Glomerular visceral epithelial cell (primary cell): Measurements from ENCODE around the gene SCN1A.

Source experiments
- DNase-seq: peaks from one replicate; pipeline ENCODE4 v3.0.0-alpha.2; 2016; ENCODE audit errors: extremely low spot score

The SCN1A gene

DNA sequence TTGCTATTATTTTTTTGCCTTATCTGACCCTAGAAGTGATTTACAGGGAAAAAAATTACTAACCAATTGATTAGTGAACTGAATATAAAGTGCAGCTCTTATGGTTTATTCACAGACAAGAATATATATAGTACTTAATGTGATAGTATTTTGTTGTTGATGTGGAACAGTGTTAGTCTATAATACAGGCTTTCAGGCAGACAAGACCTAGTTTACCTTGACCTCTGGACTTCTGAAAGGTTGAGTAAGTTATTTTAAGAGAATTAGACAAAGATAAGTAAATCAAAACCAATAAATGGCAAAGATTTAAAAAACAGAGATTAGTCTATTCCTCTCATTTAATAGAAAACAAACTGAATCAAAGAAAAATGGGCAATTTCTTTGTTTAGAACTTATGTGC lies 46.0 kb downstream of the SCN1A start:
- no peak for DNase-seq

DNA sequence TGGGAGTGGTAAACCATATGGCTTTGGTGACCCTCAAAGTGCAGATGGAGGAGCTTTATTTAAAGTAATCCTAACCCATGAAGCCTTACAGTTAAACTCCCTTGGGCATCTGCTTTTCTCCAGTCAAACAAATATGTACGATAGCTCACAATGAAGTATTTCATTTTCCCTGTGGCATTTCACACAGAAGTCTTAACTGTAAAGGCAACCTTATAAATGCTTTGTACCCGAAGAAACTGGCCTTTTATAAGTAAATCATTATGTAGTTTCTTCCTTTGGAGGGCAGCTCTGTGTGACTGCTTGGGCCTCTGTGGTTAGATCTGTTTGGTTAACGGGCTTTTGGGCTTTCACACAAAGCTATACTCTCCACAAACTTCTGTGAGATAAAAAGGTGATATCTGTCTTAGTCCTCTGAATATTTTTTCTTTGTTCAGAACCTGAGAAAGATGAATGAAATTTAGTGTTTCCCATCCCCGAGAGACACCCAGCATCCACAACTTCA lies 46.6 kb downstream of the SCN1A start:
- DNase-seq, result no peak

DNA sequence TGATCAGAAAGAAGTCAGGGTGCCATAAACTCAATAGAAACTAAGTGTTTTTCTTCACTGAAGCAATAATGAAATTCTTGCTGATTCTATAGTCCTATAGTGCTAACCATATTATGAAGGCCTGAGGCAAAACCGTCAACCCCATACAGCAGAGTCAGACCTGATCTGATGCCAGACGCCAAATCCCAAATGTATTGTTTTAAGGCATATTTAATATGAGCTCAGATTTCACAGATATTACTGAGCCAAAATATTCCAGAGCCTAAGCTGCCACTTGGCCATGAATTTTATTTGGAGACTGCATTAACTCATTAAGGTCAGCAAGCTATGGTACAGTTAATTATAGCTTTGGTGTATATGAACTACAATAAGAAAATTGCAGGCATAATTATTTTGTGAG lies 53.4 kb downstream of the SCN1A start:
- DNase-seq, result no peak

- no peak for DNase-seq
Measured at GRCh38 chr2:166074011-166074410, 53.8 kb downstream of the SCN1A start.

- DNase-seq, result no peak
Measured at GRCh38 chr2:166070231-166070630, 57.6 kb downstream of the SCN1A start.

- no peak for DNase-seq
Measured at GRCh38 chr2:166068981-166069380, 58.8 kb downstream of the SCN1A start.

DNA sequence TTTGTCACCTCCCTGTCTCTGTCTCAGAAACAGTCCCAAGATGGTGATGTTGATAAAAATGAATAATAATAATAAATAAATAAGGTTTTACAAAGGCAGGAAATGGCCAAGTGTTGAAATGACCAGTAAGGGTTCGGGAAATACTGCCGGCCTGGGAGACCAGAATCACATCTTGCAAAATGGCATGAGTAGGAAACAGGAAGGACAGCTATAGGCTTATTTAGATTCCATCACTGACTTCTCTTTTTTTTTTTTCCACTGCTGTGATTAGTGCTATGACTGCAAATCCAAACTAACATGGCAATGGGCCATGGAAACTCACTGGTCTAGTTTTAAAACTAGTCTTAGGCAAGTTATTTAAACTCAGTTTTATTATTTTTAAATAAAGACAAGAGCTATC lies 60.6 kb downstream of the SCN1A start:
- DNase-seq, result no peak

DNA sequence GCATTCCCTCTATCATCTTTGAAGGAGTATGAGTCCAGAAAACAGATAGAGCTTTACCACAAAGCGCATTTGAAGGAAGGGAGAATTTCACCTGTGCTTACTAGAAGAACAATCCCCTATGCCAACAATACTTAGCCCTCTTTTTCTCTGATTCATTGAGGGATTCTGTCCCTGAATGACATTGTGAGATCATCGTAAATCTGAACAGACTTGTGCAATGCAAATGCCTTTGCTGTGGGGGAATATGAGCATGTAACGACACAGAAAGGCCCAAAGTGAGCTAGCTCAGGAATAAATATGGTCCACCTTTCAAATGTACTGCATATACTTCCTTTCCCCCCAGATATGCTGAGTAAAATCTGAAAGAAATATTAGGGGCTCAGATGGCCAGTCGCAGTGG lies 67.6 kb downstream of the SCN1A start:
- DNase-seq, result no peak

DNA sequence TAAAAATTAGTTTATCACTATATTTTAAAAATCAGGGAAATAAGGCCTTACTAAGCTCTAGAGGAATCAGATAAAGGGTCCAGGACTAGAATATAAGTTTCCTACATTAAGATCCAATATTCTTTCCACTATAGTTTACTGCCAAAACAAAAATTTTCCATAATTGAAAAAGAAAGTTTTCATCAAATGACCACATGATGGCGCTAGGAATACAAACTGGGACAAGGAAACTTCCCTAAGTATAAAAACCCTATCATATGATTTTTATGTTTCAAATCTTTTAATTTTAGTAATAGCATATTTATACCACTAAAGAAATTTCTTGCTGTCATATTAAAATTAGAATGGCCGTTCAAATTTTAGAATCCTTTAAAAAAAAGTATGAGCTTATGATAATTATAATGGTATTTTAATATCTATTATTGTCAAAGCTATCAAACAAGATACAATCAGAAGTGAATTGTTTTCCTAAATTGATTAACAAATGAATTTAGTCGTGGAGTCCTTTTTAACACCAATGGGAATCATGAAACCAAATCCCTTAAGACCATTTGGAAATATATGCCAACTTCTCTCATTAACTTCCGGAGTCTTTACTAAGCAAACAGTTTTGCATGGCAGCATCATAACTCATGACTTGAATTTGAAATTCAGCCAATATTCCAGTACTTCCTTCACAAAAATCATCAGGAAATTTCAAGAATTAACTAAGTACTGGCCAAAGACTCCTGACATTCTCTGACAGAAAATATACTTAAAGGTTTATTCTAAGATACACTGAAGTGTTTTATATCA lies 70.3 kb downstream of the SCN1A start:
- peak; percentile 11 for DNase-seq

- DNase-seq, result no peak
Measured at GRCh38 chr2:166044853-166045483, 82.9 kb downstream of the SCN1A start.

- no peak for DNase-seq
Measured at GRCh38 chr2:166042768-166043390, 84.9 kb downstream of the SCN1A start.

DNA sequence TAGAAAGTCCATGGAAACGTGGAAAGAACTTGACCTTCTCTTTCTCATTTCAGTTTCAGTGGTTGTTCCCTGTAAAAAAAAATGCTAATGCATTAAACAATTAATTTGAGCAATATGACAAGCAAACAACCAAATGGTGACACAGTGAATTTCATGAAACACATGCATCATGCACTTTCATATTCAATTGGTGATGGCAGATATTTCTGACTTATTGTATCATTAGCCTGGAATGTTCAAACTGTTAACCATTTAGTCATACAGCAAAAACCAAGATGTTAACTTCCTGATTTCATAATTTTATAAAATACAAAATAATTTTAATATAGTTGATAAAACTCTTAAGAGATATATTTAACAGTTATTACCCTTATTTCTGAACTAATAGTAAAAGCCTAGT lies 85.5 kb downstream of the SCN1A start:
- DNase-seq, result no peak

DNA sequence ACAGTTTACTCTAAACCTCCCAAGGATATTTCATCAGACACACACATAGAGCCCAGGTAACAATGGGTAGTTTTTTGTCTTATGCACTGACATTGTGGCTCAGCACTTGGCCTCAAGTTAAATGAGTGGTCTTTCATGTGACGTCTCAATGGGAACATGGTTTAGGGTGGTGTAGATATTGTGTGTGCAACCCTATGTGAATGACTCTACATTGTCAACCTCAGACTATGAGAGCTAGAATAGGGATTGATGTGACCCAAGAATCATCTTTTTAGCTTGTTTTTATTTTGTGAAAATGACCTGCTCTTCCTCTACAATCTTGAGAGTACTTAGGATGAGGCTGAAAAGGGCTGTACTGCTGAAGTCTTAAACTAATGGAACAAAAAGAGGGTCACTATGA lies 86.2 kb downstream of the SCN1A start:
- DNase-seq, result no peak

DNA sequence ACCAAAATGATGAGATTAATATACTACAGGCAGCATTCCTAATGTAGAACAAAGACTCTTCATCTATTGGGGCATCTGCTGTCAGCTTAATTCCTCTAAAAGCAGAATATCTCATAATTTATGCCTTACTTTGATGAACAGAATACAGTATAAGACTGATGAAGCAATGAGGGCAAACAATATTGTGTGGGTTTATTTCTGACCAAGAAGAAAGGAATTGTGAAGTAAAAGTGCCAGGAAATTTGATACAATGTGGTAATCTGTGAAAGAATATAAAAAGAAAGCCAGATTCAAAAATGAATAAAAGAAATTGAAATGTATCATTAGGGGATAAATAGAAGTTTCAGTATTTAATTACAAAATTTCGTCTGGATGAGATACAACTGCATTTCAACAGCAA lies 95.5 kb downstream of the SCN1A start:
- DNase-seq, result no peak

DNA sequence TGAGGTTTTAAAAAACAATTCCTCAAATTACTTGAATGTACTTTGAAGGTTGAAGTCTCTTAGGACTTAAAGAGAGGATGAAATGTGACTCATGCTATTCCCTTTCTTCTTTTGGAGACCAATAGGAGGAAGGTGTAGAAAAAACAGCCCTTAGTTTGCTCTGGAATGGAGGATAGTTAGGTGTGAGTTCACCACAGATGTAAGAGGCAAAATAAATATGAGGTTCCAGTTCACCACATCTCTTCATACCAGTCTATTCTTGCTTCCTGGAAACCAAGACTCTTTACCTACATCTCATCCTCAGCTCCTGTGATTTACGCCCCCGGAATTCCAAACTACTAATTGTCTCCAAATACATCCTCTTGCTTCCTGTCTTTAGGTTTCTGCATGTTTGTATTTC lies 96.8 kb downstream of the SCN1A start:
- DNase-seq, result no peak

DNA sequence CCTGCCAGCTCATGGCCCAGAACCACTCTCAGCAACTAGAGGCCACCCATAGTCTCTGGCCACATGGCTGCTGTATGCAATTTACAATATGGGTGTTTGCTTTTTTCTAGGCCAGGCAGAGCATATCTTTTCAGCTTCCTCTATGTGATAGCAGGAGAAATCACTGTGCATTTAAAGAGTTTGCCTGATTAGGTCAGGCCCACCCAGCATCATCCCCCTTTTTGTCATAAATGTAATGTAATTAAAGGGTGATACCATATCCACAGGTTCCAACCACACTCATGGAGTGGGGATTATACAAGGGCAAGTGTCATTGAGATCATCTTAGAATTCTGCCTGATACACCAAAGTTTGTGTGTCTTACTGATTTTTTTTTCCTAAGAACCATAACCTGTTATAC lies 102.5 kb downstream of the SCN1A start:
- DNase-seq, result no peak

GRCh38 chr2:166017208-166017607 lies 110.6 kb downstream of the SCN1A start:
- no peak for DNase-seq

DNA sequence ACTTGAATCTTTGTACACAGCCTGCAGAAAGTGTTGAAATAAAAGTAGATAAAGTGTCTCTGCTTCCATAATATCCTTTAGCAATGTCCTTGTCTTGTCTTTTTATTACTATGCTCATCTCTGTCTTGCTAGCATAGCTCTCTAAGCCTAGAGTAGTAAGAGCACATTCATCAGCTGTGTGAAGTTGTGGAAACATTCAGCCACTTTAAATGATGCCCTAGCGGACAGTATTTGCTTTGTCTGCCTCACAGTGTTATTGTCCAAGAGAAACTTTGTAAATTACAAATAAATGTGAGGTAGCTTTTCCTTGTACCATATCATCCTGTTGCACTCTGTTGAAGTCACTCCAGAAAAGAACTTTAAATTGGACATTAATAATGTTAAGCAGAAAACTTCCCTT lies 113.9 kb downstream of the SCN1A start:
- no peak for DNase-seq

GRCh38 chr2:166011660-166012059 lies 116.2 kb downstream of the SCN1A start:
- DNase-seq, result no peak

- no peak for DNase-seq
Measured at GRCh38 chr2:166000401-166000800, 127.4 kb downstream of the SCN1A start.

DNA sequence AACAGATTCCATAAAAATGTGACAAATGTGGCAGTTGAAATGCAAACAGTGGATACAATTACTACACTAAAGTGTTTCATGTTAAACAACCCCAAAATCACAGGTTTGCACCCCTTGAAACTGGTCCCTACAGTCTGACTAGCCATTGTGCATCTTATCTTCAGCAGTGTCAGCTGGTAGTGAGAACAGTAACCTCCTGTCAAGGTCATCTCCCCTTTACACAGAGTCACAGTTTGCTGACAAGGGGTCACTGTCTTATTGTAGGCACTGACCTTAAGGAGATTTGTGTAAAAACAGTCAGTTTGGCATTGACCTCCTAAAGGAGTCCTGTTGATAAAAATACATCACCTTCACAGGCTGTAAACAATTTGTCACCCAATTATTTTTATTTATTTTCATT lies 137.0 kb downstream of the SCN1A start:
- DNase-seq, result no peak

DNA sequence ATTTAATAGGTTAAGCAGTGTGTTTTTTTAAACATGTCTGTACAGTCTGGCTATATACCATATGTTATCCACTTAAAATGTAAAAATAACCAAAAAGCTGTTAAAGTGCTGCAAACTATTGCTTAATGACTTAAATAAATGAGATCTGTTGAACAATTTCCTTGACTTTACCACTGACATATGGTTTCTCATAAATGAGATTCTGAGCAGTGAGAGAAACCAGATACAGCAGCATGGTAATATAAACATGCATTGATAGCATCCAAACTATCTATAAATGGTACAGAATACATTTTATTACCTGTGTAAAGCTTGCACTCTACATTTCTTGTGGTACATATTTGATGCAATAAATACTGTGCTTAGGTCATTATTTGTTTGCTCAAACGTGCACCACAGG lies 138.0 kb downstream of the SCN1A start:
- DNase-seq, result no peak

DNA sequence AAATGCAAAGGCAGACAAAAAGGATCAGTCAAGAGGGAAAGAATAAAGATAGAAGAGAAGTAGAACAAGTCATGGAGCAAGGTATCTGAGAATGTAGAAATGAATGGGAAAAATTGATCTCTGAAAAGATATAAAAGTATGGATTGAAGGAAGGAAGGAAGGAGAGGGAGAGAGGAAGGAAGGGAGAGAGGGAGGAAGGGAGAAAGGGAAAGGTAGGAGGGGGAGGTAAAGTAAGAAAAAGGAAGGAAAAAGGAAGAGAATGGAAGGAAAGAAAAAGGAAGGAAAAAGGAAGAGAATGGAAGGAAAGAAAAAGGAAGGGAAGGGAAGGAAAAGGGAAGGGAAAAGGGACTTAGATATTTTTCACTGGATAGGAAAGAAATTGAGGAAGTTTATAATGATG lies 142.7 kb downstream of the SCN1A start:
- no peak for DNase-seq
